HG03066 (cell line): Measurements from ENCODE around the gene BFSP1.
A peak's percentile ranks its signal among the peaks of the same experiment; 100 is the strongest.

Source experiments
- ATAC-seq: cut with Tn5 transposase; IDR thresholded peaks from one replicate; pipeline ENCODE4 v1.9.1; 2021; ENCODE audit warnings: low read depth; ENCODE audit not compliant: unreplicated experiment

The BFSP1 gene

GRCh38 chr20:17558154-17558940 lies 27.2 kb upstream of the BFSP1 start:
- no peak for ATAC-seq

- ATAC-seq: no peak
These were observed 26.5 kb upstream of the BFSP1 start for GRCh38 chr20:17557675-17558006.

- no peak for ATAC-seq
These were observed 25.9 kb upstream of the BFSP1 start for GRCh38 chr20:17556837-17557674.

- no peak for ATAC-seq
These were observed 23.9 kb upstream of the BFSP1 start for GRCh38 chr20:17555106-17555505.

- no peak for ATAC-seq
These were observed 18.0 kb upstream of the BFSP1 start for GRCh38 chr20:17549131-17549530.

GRCh38 chr20:17545127-17545526 lies 13.9 kb upstream of the BFSP1 start:
- ATAC-seq: no peak

- ATAC-seq: no peak
These were observed 12.5 kb upstream of the BFSP1 start for GRCh38 chr20:17543531-17544131.

GRCh38 chr20:17542993-17543412 lies 11.8 kb upstream of the BFSP1 start:
- ATAC-seq: no peak

- no peak for ATAC-seq
These were observed 11.3 kb upstream of the BFSP1 start for GRCh38 chr20:17542481-17542880.

- ATAC-seq: no peak
These were observed 10.8 kb upstream of the BFSP1 start for GRCh38 chr20:17541996-17542395.

- ATAC-seq: no peak
These were observed 10.4 kb upstream of the BFSP1 start for GRCh38 chr20:17541596-17541995.

- ATAC-seq: peak; percentile 61
These were observed 7.5 kb upstream of the BFSP1 start for GRCh38 chr20:17538517-17539170.

GRCh38 chr20:17537959-17538358 lies 6.8 kb upstream of the BFSP1 start:
- no peak for ATAC-seq

- peak; percentile 73 for ATAC-seq
These were observed 5.8 kb upstream of the BFSP1 start for GRCh38 chr20:17536944-17537444.

- ATAC-seq: no peak
These were observed 2.9 kb upstream of the BFSP1 start for GRCh38 chr20:17534077-17534476.

GRCh38 chr20:17533396-17533795 lies 2.2 kb upstream of the BFSP1 start:
- no peak for ATAC-seq

GRCh38 chr20:17531665-17532025 lies 466 bp upstream of the BFSP1 start:
- no peak for ATAC-seq

- ATAC-seq: no peak
These were observed 1.0 kb downstream of the BFSP1 start for GRCh38 chr20:17530153-17530552.

- no peak for ATAC-seq
These were observed 1.6 kb downstream of the BFSP1 start for GRCh38 chr20:17529586-17529985.

GRCh38 chr20:17525650-17526049 lies 5.5 kb downstream of the BFSP1 start:
- no peak for ATAC-seq

GRCh38 chr20:17525132-17525531 lies 6.0 kb downstream of the BFSP1 start:
- ATAC-seq: no peak
